Heart left ventricle (tissue), 16 donors: ENCODE data around the gene PSAT1. TPM values are rescaled to one million over a fixed set of nuclear protein-coding genes. Genes with fewer than 3 reads are reported as not detected.
A peak's percentile ranks its signal among the peaks of the same experiment; 100 is the strongest.

Source experiments
- ATAC-seq, 4 donors: fragments of 200-7000 bp; cut with Tn5 transposase; one replicate each; pipeline ENCODE4 v1.9.1; 2020 to 2022; ENCODE audit warnings: moderate library complexity in 4 of 4, mild to moderate bottlenecking in 3 of 4, moderate number of reproducible peaks in 1 of 4
- DNase-seq, 5 donors: peaks; one replicate each; pipeline ENCODE4 v3.0.0-alpha.2; 2020
- H3K27ac ChIP-seq, 12 donors: fragments of 200-600 bp; sonication (generic) in 4 of 12; one replicate each; pipeline versions ENCODE4 v1.5.0 to v1.8.0; 2016 to 2022; ENCODE audit warnings: mild to moderate bottlenecking in 2 of 12
- H3K27me3 ChIP-seq, 9 donors: fragments of 200-600 bp; sonication (generic) in 2 of 9; one replicate each; pipeline versions ENCODE4 v1.5.1 to v1.8.0; 2016 to 2022; ENCODE audit warnings: mild to moderate bottlenecking in 3 of 9
- H3K36me3 ChIP-seq, 9 donors: fragments of 200-600 bp; sonication (generic) in 2 of 9; one replicate each; pipeline versions ENCODE4 v1.5.0 to v1.8.0; 2018 to 2022; ENCODE audit warnings: mild to moderate bottlenecking in 2 of 9
- H3K4me1 ChIP-seq, 12 donors: fragments of 200-600 bp; sonication (generic) in 4 of 12; one replicate each; pipeline versions ENCODE4 v1.5.0 to v1.8.0; 2016 to 2022; ENCODE audit warnings: mild to moderate bottlenecking in 3 of 12
- H3K4me3 ChIP-seq, 12 donors: fragments of 200-600 bp; sonication (generic) in 4 of 12; one replicate each; pipeline versions ENCODE4 v1.5.0 to v1.8.0; 2017 to 2022; ENCODE audit warnings: mild to moderate bottlenecking in 9 of 12, moderate library complexity in 4 of 12
- H3K9me3 ChIP-seq, 12 donors: fragments of 200-600 bp; sonication (generic) in 4 of 12; one replicate each; pipeline versions ENCODE4 v1.5.0 to v1.8.0; 2016 to 2022; ENCODE audit warnings: mild to moderate bottlenecking in 1 of 12
- POLR2A ChIP-seq, 2 donors: fragments of 450-650 bp; IDR thresholded peaks; one replicate each; pipeline ENCODE4 v1.6.1; 2017; ENCODE audit warnings: antibody characterized with exemption in 2 of 2, mild to moderate bottlenecking in 2 of 2, moderate library complexity in 2 of 2
- WGBS, 4 donors: extraction: QIAGEN DNeasy Blood & Tissue Kit in 2 of 4; methylation state at CpG; one replicate each; pipeline versions ENCODE4 v1.1.5 to v1.1.7; 2013 to 2018; 5-methylcytosine and 5-hydroxymethylcytosine counted together
- intact Hi-C, 10 donors: fragments of 100-400 bp; cut with DNase I; formaldehyde crosslinking; loops; one replicate each; pipeline versions ENCODE4 v1.11.1 to v1.14.2; 2022
- polyA plus RNA-seq, 2 donors: library from polyadenylated mRNA; stranded (reverse); fragments of 200-250 nt; gene quantifications; one replicate each; pipeline ENCODE4 v1.2.3, GENCODE V29; 2013
- total RNA-seq, 9 donors: library from RNA; depleted of rRNA in 2 of 9; stranded (reverse); fragments of >200 nt in 2 of 9; fragmentation: NEBNext Ultra II Directional in 3 of 9; extraction: Animal tissue kit (Norgen Biotek cat#: 25700) in 3 of 9; gene quantifications; one replicate each; pipeline versions ENCODE4 v1.1.0 to v1.2.4, GENCODE V29; 2016 to 2023
- TF ChIP-seq, protein P1 (sequence below), 12 donors: fragments of 200-600 bp; sonication (generic) in 4 of 12; IDR thresholded peaks; one replicate each; pipeline versions ENCODE4 v1.5.0 to v1.8.0; 2018 to 2022; ENCODE audit warnings: antibody characterized with exemption in 12 of 12, mild to moderate bottlenecking in 5 of 12
- donor health status: ischemic (EF 13 %, LVEDD 7.1; RV severe dilation, severe dysfunction).
- donor health status: healthy with polysubstance abuse.
- donor health status: DM: no; HTN: yes; CAD: no.
- donor health status: DM: no; HTN: no; CAD: no.
- donor health status: ischemic (EF 25% LVEDD 6.9; RV normal size, moderate dysfunction).
- donor health status: ischemic (EF 25% LVEDD 5.7; RV mildly dilated, moderate dysfunction).
- donor health status: healthy.
- donor health status: DM: yes; HTN: yes; CAD: no.
- donor health status: ischemic (EF 35%, LVEDD 5.7; RV mildly dilated, moderate dysfunction).
- donor health status: nonischemic (EF 11% LVEDD 7.7; RV severe dilation, severe dysfunction).
- donor health status: DM: yes; HTN: yes; CAD: no.
- donor health status: PGD.
- donor health status: ischemic (EF 29% LVEDD 5.4; RV normal size, mild dysfunction).
- donor health status: nonischemic (EF 23%, LVEDD 6.1; RV moderate dilation, normal function).

The PSAT1 gene
- total and polyA plus RNA-seq, 11 donors: 0.20 to 3.1 (median 0.62) TPM

DNA sequence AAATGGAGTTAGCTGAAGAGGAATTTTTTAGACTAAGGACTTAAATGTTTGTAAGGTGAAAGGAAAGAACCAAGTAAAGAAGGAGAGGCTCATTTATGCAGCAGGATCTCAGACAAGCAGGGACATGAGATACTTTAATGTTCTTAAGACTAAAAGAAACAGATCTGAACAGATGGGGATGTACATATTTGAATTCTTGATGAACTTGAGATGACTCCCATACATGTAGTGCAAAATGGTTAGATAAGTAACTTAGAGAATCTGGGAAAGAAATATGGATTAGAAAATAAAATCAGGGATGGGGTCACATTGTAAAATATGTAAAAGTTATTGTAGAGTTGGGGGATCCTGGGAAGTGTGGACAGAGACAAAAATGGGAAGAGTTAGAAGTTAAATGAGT, 27.1 kb upstream of the PSAT1 start:
- TF ChIP-seq POLR2A (IDR thresholded peaks at IDR 0.05): no peak
- TF ChIP-seq, protein P1, sequence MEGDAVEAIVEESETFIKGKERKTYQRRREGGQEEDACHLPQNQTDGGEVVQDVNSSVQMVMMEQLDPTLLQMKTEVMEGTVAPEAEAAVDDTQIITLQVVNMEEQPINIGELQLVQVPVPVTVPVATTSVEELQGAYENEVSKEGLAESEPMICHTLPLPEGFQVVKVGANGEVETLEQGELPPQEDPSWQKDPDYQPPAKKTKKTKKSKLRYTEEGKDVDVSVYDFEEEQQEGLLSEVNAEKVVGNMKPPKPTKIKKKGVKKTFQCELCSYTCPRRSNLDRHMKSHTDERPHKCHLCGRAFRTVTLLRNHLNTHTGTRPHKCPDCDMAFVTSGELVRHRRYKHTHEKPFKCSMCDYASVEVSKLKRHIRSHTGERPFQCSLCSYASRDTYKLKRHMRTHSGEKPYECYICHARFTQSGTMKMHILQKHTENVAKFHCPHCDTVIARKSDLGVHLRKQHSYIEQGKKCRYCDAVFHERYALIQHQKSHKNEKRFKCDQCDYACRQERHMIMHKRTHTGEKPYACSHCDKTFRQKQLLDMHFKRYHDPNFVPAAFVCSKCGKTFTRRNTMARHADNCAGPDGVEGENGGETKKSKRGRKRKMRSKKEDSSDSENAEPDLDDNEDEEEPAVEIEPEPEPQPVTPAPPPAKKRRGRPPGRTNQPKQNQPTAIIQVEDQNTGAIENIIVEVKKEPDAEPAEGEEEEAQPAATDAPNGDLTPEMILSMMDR (IDR thresholded peaks at IDR 0.05): no peak
- Histone ChIP-seq H3K9me3 (no peaks in the 10 kb centered on the region), H3K4me1 (no peaks in the 10 kb centered on the region), H3K4me3 (no peak overlapping the region), H3K27me3 (no peaks in the 10 kb centered on the region), H3K27ac (no peak overlapping the region), H3K36me3 (peaks cover 0 to 60% (median 48%) of the 10 kb centered on the region in 9 donors)
- intact Hi-C loops: loop anchor here in 1 of 10 donors (10.0 kb wide), 1 partner anchor 95 kb away; no protein-coding TSS in a partner anchor
- no peak for DNase-seq
- ATAC-seq: no peak

DNA sequence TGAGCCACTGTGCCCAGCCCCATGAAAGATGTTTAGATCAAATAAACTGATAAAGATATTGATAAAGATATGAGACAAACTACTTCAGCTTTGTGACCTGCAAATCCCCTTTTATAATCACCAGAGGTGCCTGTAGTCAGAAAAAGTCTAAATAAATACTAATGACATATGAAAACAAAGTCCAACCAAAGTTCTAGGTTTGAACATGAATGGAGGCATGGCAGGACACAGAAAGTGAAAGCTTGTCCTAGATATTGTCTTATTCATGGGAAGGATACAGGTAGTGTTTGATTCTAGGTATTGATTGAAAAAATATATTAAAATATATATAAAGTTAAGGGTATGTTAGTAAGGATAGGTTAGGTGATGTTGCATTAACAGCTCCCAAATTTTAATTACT, 24.6 kb upstream of the PSAT1 start:
- intact Hi-C loops: no loop called here
- no peak for DNase-seq
- Histone ChIP-seq H3K27me3 (no peaks in the 10 kb centered on the region), H3K27ac (no peak overlapping the region), H3K36me3 (peaks cover 0 to 35% (median 23%) of the 10 kb centered on the region in 9 donors), H3K4me3 (no peak overlapping the region), H3K4me1 (no peaks in the 10 kb centered on the region), H3K9me3 (no peaks in the 10 kb centered on the region)
- TF ChIP-seq, protein P1 (IDR thresholded peaks at IDR 0.05): no peak
- TF ChIP-seq POLR2A (IDR thresholded peaks at IDR 0.05): no peak
- ATAC-seq: no peak

DNA sequence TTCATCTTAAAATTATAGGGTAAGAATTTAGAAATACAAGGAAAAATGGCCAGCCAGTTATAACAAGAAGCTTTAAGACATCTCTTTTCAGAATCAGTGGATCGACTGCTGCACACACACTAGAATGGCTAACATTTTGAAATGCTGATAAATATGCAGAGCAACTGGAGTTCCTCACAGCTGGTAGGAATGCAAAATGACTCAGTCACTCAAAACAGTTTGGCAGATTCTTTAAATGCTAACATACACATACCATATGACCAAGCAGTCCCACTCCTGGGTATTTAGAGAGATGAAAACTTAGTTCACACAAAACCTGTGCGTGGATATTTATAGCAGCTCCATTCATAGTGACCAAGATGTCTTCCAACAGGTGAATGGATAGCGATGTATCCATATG, 23.2 kb upstream of the PSAT1 start:
- intact Hi-C loops: no loop called here
- WGBS, 4 donors: 87 to 92% (median 89%) methylated on average over 3 of the region's 3 CpGs
- no peak overlapping the region for H3K4me3 ChIP-seq
- TF ChIP-seq, protein P1 (IDR thresholded peaks at IDR 0.05): no peak
- no peak for TF ChIP-seq POLR2A (IDR thresholded peaks at IDR 0.05)
- H3K9me3 ChIP-seq: no peaks in the 10 kb centered on the region
- ATAC-seq (no peak), DNase-seq (no peak)
- no peaks in the 10 kb centered on the region for H3K27me3 ChIP-seq
- H3K36me3 ChIP-seq: peaks cover 0 to 24% (median 12%) of the 10 kb centered on the region in 9 donors
- H3K27ac ChIP-seq: no peak overlapping the region
- no peaks in the 10 kb centered on the region for H3K4me1 ChIP-seq

DNA sequence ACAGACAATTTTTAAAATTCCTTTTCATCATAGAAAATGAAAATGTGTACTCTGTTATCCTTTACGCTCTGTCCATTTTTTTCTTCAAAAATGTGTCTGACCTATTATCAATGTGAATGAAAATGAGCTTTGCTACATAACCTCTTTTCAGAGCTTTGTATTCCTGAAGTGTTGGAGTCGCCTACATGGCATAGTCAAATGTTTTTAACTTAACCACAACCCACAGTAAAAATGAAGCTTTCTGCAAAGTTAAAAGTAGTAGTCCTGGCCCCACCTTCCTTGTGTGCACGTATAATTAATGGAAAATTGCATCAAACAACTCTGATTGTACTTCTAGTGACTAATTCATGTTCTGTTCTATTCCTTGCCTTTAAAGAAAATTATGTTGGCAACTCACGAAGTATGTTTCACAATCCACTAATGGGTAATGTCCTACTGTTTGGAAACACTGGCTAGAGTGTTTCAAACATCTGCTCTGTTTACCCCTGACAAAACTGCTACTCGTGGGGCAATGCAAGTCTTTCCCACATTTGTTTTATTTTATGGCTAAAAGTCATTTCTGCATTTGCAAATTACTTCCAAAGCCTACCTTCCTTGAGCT, 18.6 kb upstream of the PSAT1 start:
- peak in 2 of 4 donors; percentile 78 to 86 for ATAC-seq
- Histone ChIP-seq H3K27ac (peak overlapping the region in 1 of 12 donors; percentile 2), H3K4me3 (no peak overlapping the region), H3K4me1 (peaks cover 0 to 14% (median 2%) of the 10 kb centered on the region in 12 donors), H3K9me3 (no peaks in the 10 kb centered on the region), H3K27me3 (no peaks in the 10 kb centered on the region), H3K36me3 (no peaks in the 10 kb centered on the region)
- intact Hi-C loops: no loop called here
- TF ChIP-seq, protein P1 (IDR thresholded peaks at IDR 0.05): no peak
- TF ChIP-seq POLR2A (IDR thresholded peaks at IDR 0.05): no peak
- no peak for DNase-seq
- 76 to 84% (median 80%) methylated on average over 5 of the region's 5 CpGs for WGBS, 4 donors
